ENCODE measurements around the gene PHF21A. TPM values are rescaled to one million over a fixed set of nuclear protein-coding genes. Genes with fewer than 3 reads are reported as not detected.

PHF21A gene
- total RNA-seq, 4 donors from 2014 or later: 12.1 to 83.3 (median 29.3) TPM

GRCh38 chr11:46121724-46122477 is 647 bp upstream of the PHF21A start:
- Histone ChIP-seq H3K36me3 (no peaks in the 10 kb centered on the region), H3K27ac (peak overlapping the region; percentile 90 to 99), H3K9me3 (no peaks in the 10 kb centered on the region), H3K4me3 (peak overlapping the region; percentile 73 to 74), H3K27me3 (no peaks in the 10 kb centered on the region), H3K4me1 (peaks cover 3 to 12% of the 10 kb centered on the region in 2 donors)
- peak; percentile 77 to 86 for DNase-seq
- intact Hi-C loops (cut with DNase I; ENCODE audit: low total_unique reads): no loop called here
- no peak for TF ChIP-seq CTCF (IDR thresholded peaks at IDR 0.05)
- peak in 1 of 2 donors; percentile 20 for TF ChIP-seq POLR2A (IDR thresholded peaks at IDR 0.05)

GRCh38 chr11:46120346-46121300 is 631 bp downstream of the PHF21A start:
- peak overlapping the region; percentile 73 to 74 for H3K4me3 ChIP-seq
- H3K4me1 ChIP-seq: peaks cover 3 to 14% of the 10 kb centered on the region in 2 donors
- intact Hi-C loops (cut with DNase I; ENCODE audit: low total_unique reads): no loop called here
- peak overlapping the region; percentile 90 to 99 for H3K27ac ChIP-seq
- peak; percentile 52 to 67 for DNase-seq
- no peaks in the 10 kb centered on the region for H3K9me3 ChIP-seq
- H3K27me3 ChIP-seq: no peaks in the 10 kb centered on the region
- TF ChIP-seq POLR2A (IDR thresholded peaks at IDR 0.05) (no peak), CTCF (IDR thresholded peaks at IDR 0.05) (peak in 1 of 4 experiments; percentile 12)
- no peaks in the 10 kb centered on the region for H3K36me3 ChIP-seq

- DNase-seq: peak; percentile 51 to 60
- Histone ChIP-seq H3K27me3 (no peaks in the 10 kb centered on the region), H3K27ac (peak overlapping the region; percentile 90 to 99), H3K36me3 (no peaks in the 10 kb centered on the region), H3K4me3 (peak overlapping the region; percentile 73 to 74), H3K9me3 (no peaks in the 10 kb centered on the region), H3K4me1 (peaks cover 3 to 14% of the 10 kb centered on the region in 2 donors)
- TF ChIP-seq POLR2A (IDR thresholded peaks at IDR 0.05) (peak in 1 of 2 donors; percentile 19), CTCF (IDR thresholded peaks at IDR 0.05) (no peak)
- intact Hi-C loops (cut with DNase I; ENCODE audit: low total_unique reads): no loop called here
These were observed 1.7 kb downstream of the PHF21A start for GRCh38 chr11:46119352-46120216.

- Histone ChIP-seq H3K27ac (peak overlapping the region; percentile 90 to 99), H3K36me3 (no peaks in the 10 kb centered on the region), H3K27me3 (no peaks in the 10 kb centered on the region), H3K9me3 (no peaks in the 10 kb centered on the region), H3K4me3 (peak overlapping the region; percentile 73 to 74), H3K4me1 (peaks cover 3 to 14% of the 10 kb centered on the region in 2 donors)
- DNase-seq: no peak
- TF ChIP-seq POLR2A (IDR thresholded peaks at IDR 0.05) (no peak), CTCF (IDR thresholded peaks at IDR 0.05) (no peak)
- intact Hi-C loops (cut with DNase I; ENCODE audit: low total_unique reads): no loop called here
These were observed 2.4 kb downstream of the PHF21A start for GRCh38 chr11:46118702-46119351.

All from uterus (tissue), 4 donors.